Activated CD8-positive, alpha-beta memory T cell treated with anti-CD3 and anti-CD28 coated beads, Interleukin-2, amount 50 U/mL, for 48 hours (primary cell): ENCODE data around the gene IL17RA.

Experiments used
- DNase-seq: peaks from one replicate; pipeline ENCODE4 v3.0.0-alpha.2; 2020

IL17RA gene

DNA sequence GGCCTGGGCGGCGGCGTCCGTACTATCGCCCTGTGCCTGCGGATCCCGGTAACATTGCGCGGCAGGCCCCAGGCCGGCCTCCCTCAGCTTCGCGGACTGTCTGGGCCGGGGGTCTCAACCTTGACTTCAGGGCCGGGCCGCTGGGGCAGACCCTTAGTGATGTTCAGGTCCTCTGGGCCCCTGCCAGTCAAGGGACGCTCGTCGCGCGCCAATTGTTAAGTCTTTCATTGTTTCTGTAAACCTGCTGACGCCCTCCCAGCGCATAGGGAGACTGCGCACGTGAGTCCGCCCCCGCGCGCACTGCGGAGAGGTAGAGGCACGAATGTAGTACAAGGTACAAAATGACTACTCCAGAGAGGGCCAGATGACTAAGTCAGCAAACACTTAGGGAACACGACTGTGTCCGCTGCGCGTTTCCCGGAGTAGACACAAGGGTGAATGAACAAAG, 74.7 kb downstream of the IL17RA start:
- DNase-seq: peak; percentile 86

DNA sequence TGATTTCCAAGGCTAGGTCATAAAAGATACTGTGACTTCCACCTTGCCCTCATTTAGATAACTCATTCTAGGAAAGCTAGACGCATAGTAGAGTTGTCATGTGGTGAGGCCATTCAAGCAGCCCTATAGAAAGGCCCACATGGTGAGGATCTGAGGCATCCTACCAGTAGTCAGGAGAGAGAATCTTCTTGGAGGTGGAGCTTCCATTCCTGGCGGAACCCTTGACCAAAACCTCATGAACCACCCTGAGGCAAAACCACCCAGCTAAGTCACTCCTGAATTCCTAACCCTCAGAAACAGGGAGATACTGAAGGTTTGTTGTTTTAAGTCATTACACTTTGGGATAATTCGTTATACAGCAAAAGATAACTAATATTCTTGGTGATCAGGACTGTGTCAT, 77.2 kb downstream of the IL17RA start:
- DNase-seq: no peak

GRCh38 chr22:17162731-17163130, 77.9 kb downstream of the IL17RA start:
- DNase-seq: no peak

DNA sequence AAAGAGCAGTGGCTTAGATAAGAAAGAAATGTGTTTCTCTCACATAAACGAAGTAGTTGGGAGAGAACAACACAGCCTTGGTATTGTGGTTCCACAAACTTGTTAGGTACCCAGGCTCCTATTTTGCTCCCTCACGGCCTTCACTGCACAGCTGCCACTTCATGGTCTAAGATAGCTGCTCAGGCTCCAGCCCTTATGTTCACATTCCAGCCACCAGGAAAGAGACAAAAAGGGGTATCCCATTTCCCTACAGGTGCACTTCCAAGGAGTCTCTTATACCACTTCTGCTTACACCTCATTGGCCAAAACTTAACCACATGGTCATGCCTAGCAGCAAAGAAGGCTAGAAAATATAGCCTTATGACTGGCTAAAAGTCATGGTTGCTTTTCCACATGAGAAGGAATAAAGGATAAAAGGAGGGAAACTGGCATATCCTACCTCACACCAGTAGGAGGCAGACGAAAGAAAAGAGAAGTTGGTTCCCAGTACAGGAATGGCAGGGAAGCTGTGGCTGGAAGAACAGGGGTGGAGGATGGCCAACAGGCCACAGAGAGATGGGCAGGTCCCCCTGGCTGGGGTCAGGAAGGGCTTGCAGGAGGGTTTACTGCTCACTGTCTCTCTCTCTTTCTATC, 79.7 kb downstream of the IL17RA start:
- DNase-seq: no peak
